H1 (cell line): ENCODE data around the gene PUS3. TPM values are rescaled to one million over a fixed set of nuclear protein-coding genes. Genes with fewer than 3 reads are reported as not detected.

Source experiments
- CTCF ChIA-PET: fragments of 300-600 bp; sonication (Branson Sonifier 250); formaldehyde crosslinking; loops from one replicate; lab custom pipeline; 2021; ENCODE audit not compliant: partially characterized antibody; lab: Charles Lee
- POLR2A ChIA-PET: fragments of 300-600 bp; sonication (Branson Sonifier 250); formaldehyde crosslinking; loops from one replicate; lab custom pipeline; 2021; ENCODE audit warnings: inconsistent platforms; ENCODE audit not compliant: partially characterized antibody; lab: Charles Lee
- DNase-seq, 2 experiments: peaks; one replicate each; pipeline versions ENCODE4 v3.0.0 to v3.0.0-alpha.2; 2010 to 2022; ENCODE audit warnings: low spot score in 2 of 2, low read depth in 1 of 2, mixed read lengths in 1 of 2
- FAIRE-seq: peaks from 2 replicates; lab custom pipeline; 2011; peaks lifted over from hg19 to GRCh38; lab: Jason Lieb, UNC
- H2AFZ ChIP-seq: 2 replicates; pipeline ENCODE4 v1.8.1; 2012; ENCODE audit warnings: low read length, inconsistent platforms
- H2AK5ac ChIP-seq: 2 replicates; pipeline ENCODE4 v1.6.1; 2013; ENCODE audit warnings: low read depth, low read length
- H2BK120ac ChIP-seq: replicated peaks from 2 replicates; pipeline ENCODE3; 2013; ENCODE audit warnings: low read depth, low read length, inconsistent platforms
- H2BK12ac ChIP-seq: 2 replicates; pipeline ENCODE4 v1.6.1; 2013; ENCODE audit warnings: low read depth, low read length
- H2BK15ac ChIP-seq: 2 replicates; pipeline ENCODE4 v1.6.1; 2013; ENCODE audit warnings: low read length
- H2BK20ac ChIP-seq: 2 replicates; pipeline ENCODE4 v1.6.1; 2013; ENCODE audit warnings: low read length
- H2BK5ac ChIP-seq: 2 replicates; pipeline ENCODE4 v1.6.1; 2013; ENCODE audit warnings: low read depth, low read length
- H3K14ac ChIP-seq: 2 replicates; pipeline ENCODE4 v1.6.1; 2013; ENCODE audit warnings: inconsistent platforms; ENCODE audit not compliant: insufficient read length
- H3K18ac ChIP-seq: 2 replicates; pipeline ENCODE4 v1.6.1; 2013; ENCODE audit warnings: low read length; ENCODE audit errors: extremely low read depth
- H3K23ac ChIP-seq: 2 replicates; pipeline ENCODE4 v1.6.1; 2013; ENCODE audit warnings: inconsistent platforms; ENCODE audit not compliant: insufficient read length
- H3K23me2 ChIP-seq: 2 replicates; pipeline ENCODE4 v1.6.1; 2013; ENCODE audit warnings: low read depth, low read length
- H3K27ac ChIP-seq: 2 replicates; pipeline ENCODE4 v1.6.1; 2011; ENCODE audit warnings: low read depth, low read length, inconsistent platforms
- H3K27me3 ChIP-seq, 4 experiments: replicated peaks in 1 of 4; 1 replicate in 1 of 4; 2 replicates in 3 of 4; pipeline versions ENCODE4 v1.6.1 to v1.8.1; 2011 to 2013; ENCODE audit warnings: low read length in 3 of 4, mild to moderate bottlenecking in 3 of 4, inconsistent platforms in 2 of 4, mixed read lengths in 2 of 4, moderate library complexity in 1 of 4; ENCODE audit not compliant: control insufficient read depth in 3 of 4, insufficient read depth in 3 of 4; ENCODE audit errors: extremely low read depth in 1 of 4
- H3K36me3 ChIP-seq, 4 experiments: 2 replicates each; pipeline versions ENCODE4 v1.6.1 to v1.8.1; 2011 to 2013; ENCODE audit warnings: mild to moderate bottlenecking in 4 of 4, low read length in 3 of 4, moderate library complexity in 2 of 4, control low read depth in 1 of 4, inconsistent platforms in 1 of 4; ENCODE audit not compliant: insufficient read depth in 4 of 4, control insufficient read depth in 2 of 4
- H3K4ac ChIP-seq: replicated peaks from 2 replicates; pipeline ENCODE3; 2013; ENCODE audit warnings: low read length, low read depth, mixed read lengths, inconsistent platforms; ENCODE audit not compliant: insufficient read length
- H3K4me1 ChIP-seq, 4 experiments: replicated peaks in 1 of 4; 1 replicate in 1 of 4; 2 replicates in 3 of 4; pipeline versions ENCODE4 v1.6.1 to v1.8.1; 2011 to 2013; ENCODE audit warnings: low read length in 3 of 4, inconsistent platforms in 2 of 4, mixed read lengths in 1 of 4; ENCODE audit not compliant: insufficient read depth in 4 of 4, control insufficient read depth in 3 of 4
- H3K4me2 ChIP-seq, 2 experiments: 2 replicates each; pipeline versions ENCODE4 v1.6.1 to v1.8.1; 2011 to 2013; ENCODE audit warnings: low read depth in 2 of 2, low read length in 2 of 2, control low read depth in 1 of 2, inconsistent platforms in 1 of 2, mild to moderate bottlenecking in 1 of 2; ENCODE audit not compliant: insufficient read depth in 1 of 2
- H3K4me3 ChIP-seq, 4 experiments: fragments of 200-600, 300-600 bp in 1 of 4; sonication (generic), shearing (Covaris generic), sonication (Bioruptor Twin) in 1 of 4; 2 replicates each; pipeline versions ENCODE4 v1.5.1 to v1.8.1; 2011 to 2016; ENCODE audit warnings: low read length in 4 of 4, low read depth in 3 of 4, control low read depth in 2 of 4, inconsistent platforms in 2 of 4, mild to moderate bottlenecking in 2 of 4, mixed read lengths in 1 of 4, moderate library complexity in 1 of 4; ENCODE audit not compliant: insufficient read depth in 2 of 4; ENCODE audit errors: extremely low read depth in 1 of 4
- H3K56ac ChIP-seq: replicated peaks from 2 replicates; pipeline ENCODE3; 2013; ENCODE audit warnings: low read depth, mild to moderate bottlenecking, mixed read lengths, low read length, inconsistent platforms; ENCODE audit not compliant: insufficient read length
- H3K79me1 ChIP-seq: 2 replicates; pipeline ENCODE4 v1.6.1; 2013; ENCODE audit warnings: low read depth, low read length, control low read depth
- H3K79me2 ChIP-seq, 2 experiments: 2 replicates each; pipeline versions ENCODE4 v1.6.1 to v1.8.1; 2012 to 2013; ENCODE audit warnings: low read length in 2 of 2, mild to moderate bottlenecking in 2 of 2, inconsistent platforms in 1 of 2; ENCODE audit not compliant: insufficient read depth in 2 of 2, control insufficient read depth in 1 of 2
- H3K9ac ChIP-seq, 4 experiments: replicated peaks in 1 of 4; 1 replicate in 1 of 4; 2 replicates in 3 of 4; pipeline versions ENCODE4 v1.6.1 to v1.8.1; 2011 to 2013; ENCODE audit warnings: low read depth in 3 of 4, low read length in 3 of 4, control low read depth in 2 of 4, mild to moderate bottlenecking in 2 of 4, moderate library complexity in 2 of 4, inconsistent platforms in 1 of 4; ENCODE audit errors: extremely low read depth in 1 of 4
- H3K9me3 ChIP-seq, 2 experiments: 2 replicates each; pipeline versions ENCODE4 v1.6.1 to v1.8.1; 2012 to 2013; ENCODE audit warnings: mild to moderate bottlenecking in 2 of 2, moderate library complexity in 2 of 2, control low read depth in 1 of 2, inconsistent platforms in 1 of 2, low read depth in 1 of 2, low read length in 1 of 2, mixed read lengths in 1 of 2; ENCODE audit not compliant: insufficient read depth in 2 of 2
- H4K20me1 ChIP-seq, 2 experiments: replicated peaks in 1 of 2; 2 replicates each; pipeline versions ENCODE3 to v1.8.1; 2011 to 2013; ENCODE audit warnings: inconsistent platforms in 2 of 2, low read length in 2 of 2, mild to moderate bottlenecking in 1 of 2; ENCODE audit not compliant: insufficient read depth in 2 of 2, control insufficient read depth in 1 of 2
- H4K5ac ChIP-seq: 2 replicates; pipeline ENCODE4 v1.6.1; 2013; ENCODE audit warnings: low read length, low read depth, mixed read lengths, inconsistent platforms; ENCODE audit not compliant: insufficient read length
- H4K8ac ChIP-seq: 2 replicates; pipeline ENCODE4 v1.8.0; 2013; ENCODE audit warnings: mild to moderate bottlenecking, moderate library complexity, low read length, inconsistent platforms; ENCODE audit not compliant: insufficient read depth; ENCODE audit errors: extremely low read depth
- H4K91ac ChIP-seq: replicated peaks from 2 replicates; pipeline ENCODE3; 2013; ENCODE audit warnings: low read length, mixed read lengths, inconsistent platforms; ENCODE audit not compliant: insufficient read length
- ATF2 ChIP-seq: IDR thresholded peaks from 2 replicates; pipeline ENCODE4 v1.6.1; 2012; ENCODE audit warnings: low read length, inconsistent platforms
- JUN ChIP-seq: IDR thresholded peaks from 2 replicates; pipeline ENCODE4 v1.6.1; 2011; ENCODE audit warnings: low read depth, mild to moderate bottlenecking, improper control_type of control experiment, low read length
- SRF ChIP-seq: IDR thresholded peaks from 2 replicates; pipeline ENCODE4 v1.6.1; 2011; ENCODE audit warnings: mild to moderate bottlenecking, low read depth, low read length, moderate library complexity
- TCF12 ChIP-seq: IDR thresholded peaks from 2 replicates; pipeline ENCODE4 v1.6.1; 2011; ENCODE audit warnings: low read depth, mild to moderate bottlenecking, low read length
- WGBS, 2 experiments: shearing (Covaris generic) in 1 of 2; methylation state at CpG; one replicate each; pipeline versions ENCODE4 v1.1.6 to v1.1.7; 2013 to 2015; ENCODE audit warnings: low lambda C conversion rate in 2 of 2, mixed read lengths in 2 of 2, inconsistent platforms in 1 of 2, low coverage in 1 of 2, missing lambda C conversion rate in 1 of 2; ENCODE audit not compliant: insufficient replicate concordance in 2 of 2, insufficient coverage in 1 of 2, insufficient read length in 1 of 2; ENCODE audit errors: extremely low coverage in 1 of 2, missing lambda C conversion rate in 1 of 2; 5-methylcytosine and 5-hydroxymethylcytosine counted together
- polyA plus RNA-seq, 7 experiments: library from polyadenylated mRNA; depleted of rRNA in 3 of 7; stranded (reverse) in 5 of 7; unstranded in 2 of 7; fragments of >200 nt in 5 of 7; fragments of 200-250 nt in 2 of 7; gene quantifications; 1 replicate in 5 of 7; 2 replicates in 1 of 7; 4 replicates in 1 of 7; pipeline versions ENCODE4 v1.2.1 to v1.2.3, GENCODE V29; 2011 to 2013; ENCODE audit warnings: missing spikeins in 2 of 7, mixed read lengths in 2 of 7
- total RNA-seq: library from RNA; stranded (reverse); fragmentation: NEBNext Ultra II Directional; extraction: Animal tissue kit (Norgen Biotek cat#: 25700); gene quantifications from 2 replicates; pipeline ENCODE4 v1.2.1, GENCODE V29; 2021

Gene PUS3
- total and polyA plus RNA-seq, 2 of the 8 experiments (the other 6 are each of a cell fraction or from before 2014, with no cell fraction given), result 8.7 to 22.6 TPM

GRCh38 chr11:125942771-125943428 is 39.9 kb upstream of the PUS3 start:
- H3K36me3 ChIP-seq, result no peaks in the 10 kb centered on the region

More at GRCh38 chr11:125942771-125943428, 39.9 kb upstream of the PUS3 start:
- ChIA-PET POLR2A (interaction anchor here (0.8 to 1.7 kb wide), 5 partner anchors 8 to 119 kb away, joined by 3 to 6 read pairs (median 4); no protein-coding TSS in a partner anchor), CTCF (interaction anchor here (0.7 to 8.2 kb wide), 27 partner anchors 7 to 255 kb away, joined by 3 to 76 read pairs (median 6); partner anchors contain the start of gene CDON)
- Histone ChIP-seq H4K8ac (no peak overlapping the region; the same call in 1 of the 2 replicates), H3K9ac (no peak overlapping the region), H2BK15ac (no peak overlapping the region), H3K4ac (no peak overlapping the region), H2BK20ac (no peak overlapping the region), H2AFZ (no peak overlapping the region), H2BK120ac (no peak overlapping the region), H2BK5ac (no peak overlapping the region), H3K23me2 (no peaks in the 10 kb centered on the region), H3K9me3 (no peaks in the 10 kb centered on the region), H4K5ac (no peak overlapping the region), H3K4me2 (no peak overlapping the region), H2BK12ac (no peak overlapping the region; the same call in 1 of the 2 replicates), H3K79me1 (no peaks in the 10 kb centered on the region), H2AK5ac (no peak overlapping the region), H3K27ac (no peak overlapping the region), H3K79me2 (no peaks in the 10 kb centered on the region), H3K18ac (no peak overlapping the region), H3K27me3 (no peaks in the 10 kb centered on the region), H3K4me1 (peaks cover 7 to 11% (median 9%) of the 10 kb centered on the region in 4 experiments), H3K23ac (no peak overlapping the region)
- peak in 1 of 2 experiments; percentile 39 for DNase-seq
- WGBS, 2 experiments, result 83% methylated on average over 12 of the region's 12 CpGs; no CpG with 5 or more reads in 1 of the 2 experiments
- no peak for TF ChIP-seq ATF2
- no peak for TF ChIP-seq JUN
- TF ChIP-seq SRF, result no peak
- no peak for TF ChIP-seq TCF12
- TF ChIP-seq, all 59 proteins: peak for 0
- Histone ChIP-seq H3K4me3 (no peak overlapping the region), H3K56ac (no peak overlapping the region), H4K91ac (no peak overlapping the region), H4K20me1 (no peaks in the 10 kb centered on the region), H3K14ac (no peak overlapping the region)
- FAIRE-seq, result no peak
